Measurements from ENCODE around the gene ANKRD33B.
"Not testable (repeated sequence)": the region's sequence is repeated elsewhere in the genome, so short reads cannot be mapped to it uniquely, and the experiment has no call there.

The ANKRD33B gene

DNA sequence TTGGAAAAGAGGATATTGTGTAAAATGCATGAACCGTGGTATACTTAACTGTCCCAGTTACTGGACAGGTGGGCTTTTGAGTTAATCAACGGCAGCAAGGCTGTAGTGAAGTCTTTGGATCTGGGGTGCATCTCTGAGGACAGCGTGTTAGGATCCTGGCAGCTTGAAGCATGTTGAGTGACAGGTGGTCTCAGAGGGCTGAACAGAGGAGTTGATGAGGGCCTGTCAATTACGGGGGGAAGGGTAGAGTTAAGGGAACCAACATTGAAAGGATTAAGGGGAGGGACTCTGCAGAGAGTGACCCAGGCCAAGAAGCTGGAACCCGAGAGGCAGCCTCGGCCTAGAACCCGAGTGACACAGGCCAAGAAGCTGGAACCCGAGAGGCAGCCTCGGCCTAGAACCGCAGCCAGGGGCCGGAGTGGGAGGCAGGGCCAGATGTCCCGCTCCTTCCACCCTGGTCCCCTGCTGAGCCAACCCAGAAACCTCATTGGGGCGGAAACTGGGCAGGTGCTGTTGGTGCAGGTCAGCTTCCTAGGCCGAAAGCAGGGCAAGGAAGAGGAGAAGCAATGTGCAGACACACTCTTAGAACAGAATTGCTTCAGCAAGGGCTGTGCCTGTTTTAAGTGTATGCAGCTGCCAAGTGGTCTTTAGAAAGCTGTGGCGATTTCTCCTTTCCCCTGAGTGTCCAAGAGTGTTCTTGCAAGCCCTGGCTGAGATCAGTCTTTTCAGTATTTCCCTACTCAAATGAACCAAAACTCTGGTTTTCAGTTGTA lies 62.0 kb downstream of the ANKRD33B start:
- no peak for TF ChIP-seq CTCF (conservative IDR thresholded peaks at IDR 0.05; ENCODE audit: control insufficient read depth, insufficient read depth, low read depth, low read length)
- no peak for DNase-seq (ENCODE audit: low read depth)
- no peak overlapping the region for H3K4me3 ChIP-seq (ENCODE audit: control insufficient read depth, low read depth, low read length)

- no peak for TF ChIP-seq CTCF (conservative IDR thresholded peaks at IDR 0.05; ENCODE audit: control insufficient read depth, insufficient read depth, low read depth, low read length)
- peak; percentile 27 for DNase-seq (ENCODE audit: low read depth)
- H3K4me3 ChIP-seq (ENCODE audit: control insufficient read depth, low read depth, low read length) = no peak overlapping the region
These were observed 62.7 kb downstream of the ANKRD33B start for GRCh38 chr5:10626473-10627013.

GRCh38 chr5:10627160-10627701 lies 63.4 kb downstream of the ANKRD33B start:
- TF ChIP-seq CTCF (conservative IDR thresholded peaks at IDR 0.05; ENCODE audit: control insufficient read depth, insufficient read depth, low read depth, low read length) = no peak
- peak overlapping the region; percentile 29 for H3K4me3 ChIP-seq (ENCODE audit: control insufficient read depth, low read depth, low read length)
- DNase-seq (ENCODE audit: low read depth) = no peak

DNA sequence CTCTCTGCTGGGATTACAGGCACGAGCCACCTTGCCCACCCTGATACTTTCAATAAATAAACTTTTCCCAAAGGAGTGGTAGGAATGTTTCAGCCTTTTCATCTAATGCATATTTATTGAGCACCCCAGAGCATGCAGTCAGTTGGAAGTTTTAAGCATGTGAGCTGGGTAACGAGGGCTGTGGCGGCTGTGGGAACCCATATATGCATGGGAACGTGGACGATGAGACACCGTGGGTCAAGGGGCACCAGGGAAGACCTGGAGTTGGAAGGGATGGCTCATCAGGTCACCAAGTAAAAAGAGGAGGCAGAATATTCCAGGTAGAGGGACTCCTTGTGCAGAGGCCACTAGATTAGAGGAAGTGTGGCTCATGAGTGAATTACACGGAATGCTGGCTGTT lies 64.7 kb downstream of the ANKRD33B start:
- H3K4me3 ChIP-seq (ENCODE audit: control insufficient read depth, low read depth, low read length) = no peak overlapping the region
- TF ChIP-seq CTCF (conservative IDR thresholded peaks at IDR 0.05; ENCODE audit: control insufficient read depth, insufficient read depth, low read depth, low read length) = no peak
- DNase-seq (ENCODE audit: low read depth) = no peak

DNA sequence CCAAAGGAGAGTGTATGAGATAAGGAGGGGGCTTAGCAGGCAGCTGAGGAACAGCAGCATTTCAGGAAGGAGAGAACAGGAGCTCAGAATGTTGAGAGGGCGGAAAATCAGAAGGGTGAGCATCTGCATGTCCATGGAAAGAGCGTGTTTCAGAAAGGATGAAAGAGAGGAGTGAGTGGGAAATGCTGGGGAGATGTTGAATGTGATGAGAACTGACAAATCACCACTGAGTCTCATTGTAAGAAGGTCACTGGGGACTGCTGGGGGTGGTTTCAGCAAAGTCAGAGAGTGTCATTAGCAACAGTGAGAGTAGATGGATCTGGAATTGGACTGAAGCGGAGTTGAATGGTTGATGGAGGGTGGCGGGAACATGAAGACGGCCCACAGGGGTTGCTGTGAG lies 65.8 kb downstream of the ANKRD33B start:
- no peak overlapping the region for H3K4me3 ChIP-seq (ENCODE audit: control insufficient read depth, low read depth, low read length)
- no peak for DNase-seq (ENCODE audit: low read depth)
- no peak for TF ChIP-seq CTCF (conservative IDR thresholded peaks at IDR 0.05; ENCODE audit: control insufficient read depth, insufficient read depth, low read depth, low read length)

GRCh38 chr5:10630126-10630525 lies 66.3 kb downstream of the ANKRD33B start:
- no peak overlapping the region for H3K4me3 ChIP-seq (ENCODE audit: control insufficient read depth, low read depth, low read length)
- DNase-seq (ENCODE audit: low read depth) = no peak
- TF ChIP-seq CTCF (conservative IDR thresholded peaks at IDR 0.05; ENCODE audit: control insufficient read depth, insufficient read depth, low read depth, low read length) = no peak

DNA sequence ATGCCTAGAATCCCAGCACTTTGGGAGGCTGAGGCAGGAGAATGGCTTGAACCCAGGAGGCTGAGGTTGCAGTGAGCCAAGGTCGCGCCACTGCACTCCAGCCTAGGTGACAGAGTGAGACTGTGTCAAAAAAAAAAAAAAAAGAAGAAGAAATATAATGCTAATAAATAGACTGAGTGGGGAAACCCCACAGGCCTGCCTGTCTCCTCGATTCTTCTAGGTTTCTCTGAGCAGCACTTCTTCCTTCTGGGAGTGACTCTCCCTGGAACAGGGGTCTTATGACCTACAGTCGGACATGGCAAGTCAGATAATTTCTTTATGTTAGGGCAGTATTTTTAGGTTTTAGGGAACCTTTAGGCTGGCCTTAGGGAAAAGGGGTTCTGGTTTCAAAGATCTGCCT lies 66.9 kb downstream of the ANKRD33B start:
- not testable (repeated sequence) for DNase-seq (ENCODE audit: low read depth)

More for the DNA sequence above, 66.9 kb downstream of the ANKRD33B start:
- not testable (repeated sequence) for H3K4me3 ChIP-seq (ENCODE audit: control insufficient read depth, low read depth, low read length)

Measured in fibroblast of mammary gland (primary cell).